Heart left ventricle (tissue), 13 donors: ENCODE measurements around the gene EVI2B.
"Not testable (repeated sequence)": the region's sequence is repeated elsewhere in the genome, so short reads cannot be mapped to it uniquely, and the experiment has no call there.

Source experiments
- POLR2A ChIP-seq, 2 donors: fragments of 450-650 bp; IDR thresholded peaks; one replicate each; pipeline ENCODE4 v1.6.1; 2017; ENCODE audit warnings: antibody characterized with exemption in 2 of 2, mild to moderate bottlenecking in 2 of 2, moderate library complexity in 2 of 2
- TF ChIP-seq, protein P1 (sequence below), 12 donors: fragments of 200-600 bp; sonication (generic) in 4 of 12; IDR thresholded peaks; one replicate each; pipeline versions ENCODE4 v1.5.0 to v1.8.0; 2018 to 2022; ENCODE audit warnings: antibody characterized with exemption in 12 of 12, mild to moderate bottlenecking in 5 of 12
- donor health status: ischemic (EF 13 %, LVEDD 7.1; RV severe dilation, severe dysfunction).
- donor health status: DM: no; HTN: yes; CAD: no.
- donor health status: DM: no; HTN: no; CAD: no.
- donor health status: ischemic (EF 25% LVEDD 6.9; RV normal size, moderate dysfunction).
- donor health status: ischemic (EF 25% LVEDD 5.7; RV mildly dilated, moderate dysfunction).
- donor health status: ischemic (EF 35%, LVEDD 5.7; RV mildly dilated, moderate dysfunction).
- donor health status: nonischemic (EF 11% LVEDD 7.7; RV severe dilation, severe dysfunction).
- donor health status: DM: yes; HTN: yes; CAD: no.
- donor health status: PGD.
- donor health status: ischemic (EF 29% LVEDD 5.4; RV normal size, mild dysfunction).
- donor health status: nonischemic (EF 23%, LVEDD 6.1; RV moderate dilation, normal function).

DNA sequence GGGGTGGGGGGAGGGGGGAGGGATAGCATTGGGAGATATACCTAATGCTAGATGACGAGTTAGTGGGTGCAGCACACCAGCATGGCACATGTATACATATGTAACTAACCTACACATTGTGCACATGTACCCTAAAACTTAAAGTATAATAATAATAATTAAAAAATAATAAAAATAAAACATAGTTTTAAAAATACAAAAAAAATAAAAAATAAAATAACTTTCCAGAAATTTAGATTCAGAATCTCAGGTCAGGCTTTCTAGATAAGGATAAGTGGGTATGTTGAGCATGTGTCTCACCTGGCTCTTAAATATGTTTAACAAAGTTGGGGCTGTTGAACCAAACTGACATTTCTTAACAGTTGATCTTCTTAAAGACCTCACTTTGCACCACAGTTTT lies 25.9 kb downstream of the EVI2B start:
- TF ChIP-seq, protein P1, sequence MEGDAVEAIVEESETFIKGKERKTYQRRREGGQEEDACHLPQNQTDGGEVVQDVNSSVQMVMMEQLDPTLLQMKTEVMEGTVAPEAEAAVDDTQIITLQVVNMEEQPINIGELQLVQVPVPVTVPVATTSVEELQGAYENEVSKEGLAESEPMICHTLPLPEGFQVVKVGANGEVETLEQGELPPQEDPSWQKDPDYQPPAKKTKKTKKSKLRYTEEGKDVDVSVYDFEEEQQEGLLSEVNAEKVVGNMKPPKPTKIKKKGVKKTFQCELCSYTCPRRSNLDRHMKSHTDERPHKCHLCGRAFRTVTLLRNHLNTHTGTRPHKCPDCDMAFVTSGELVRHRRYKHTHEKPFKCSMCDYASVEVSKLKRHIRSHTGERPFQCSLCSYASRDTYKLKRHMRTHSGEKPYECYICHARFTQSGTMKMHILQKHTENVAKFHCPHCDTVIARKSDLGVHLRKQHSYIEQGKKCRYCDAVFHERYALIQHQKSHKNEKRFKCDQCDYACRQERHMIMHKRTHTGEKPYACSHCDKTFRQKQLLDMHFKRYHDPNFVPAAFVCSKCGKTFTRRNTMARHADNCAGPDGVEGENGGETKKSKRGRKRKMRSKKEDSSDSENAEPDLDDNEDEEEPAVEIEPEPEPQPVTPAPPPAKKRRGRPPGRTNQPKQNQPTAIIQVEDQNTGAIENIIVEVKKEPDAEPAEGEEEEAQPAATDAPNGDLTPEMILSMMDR (IDR thresholded peaks at IDR 0.05), result not testable (repeated sequence)
- not testable (repeated sequence) for TF ChIP-seq POLR2A (IDR thresholded peaks at IDR 0.05)
